ENCODE data around the gene HDAC4. TPM values are rescaled to one million over a fixed set of nuclear protein-coding genes. Genes with fewer than 3 reads are reported as not detected.
A peak's percentile ranks its signal among the peaks of the same experiment; 100 is the strongest.

The HDAC4 gene
- total and polyA plus RNA-seq, 5 donors, result 7.8 to 29.1 (median 22.5) TPM

DNA sequence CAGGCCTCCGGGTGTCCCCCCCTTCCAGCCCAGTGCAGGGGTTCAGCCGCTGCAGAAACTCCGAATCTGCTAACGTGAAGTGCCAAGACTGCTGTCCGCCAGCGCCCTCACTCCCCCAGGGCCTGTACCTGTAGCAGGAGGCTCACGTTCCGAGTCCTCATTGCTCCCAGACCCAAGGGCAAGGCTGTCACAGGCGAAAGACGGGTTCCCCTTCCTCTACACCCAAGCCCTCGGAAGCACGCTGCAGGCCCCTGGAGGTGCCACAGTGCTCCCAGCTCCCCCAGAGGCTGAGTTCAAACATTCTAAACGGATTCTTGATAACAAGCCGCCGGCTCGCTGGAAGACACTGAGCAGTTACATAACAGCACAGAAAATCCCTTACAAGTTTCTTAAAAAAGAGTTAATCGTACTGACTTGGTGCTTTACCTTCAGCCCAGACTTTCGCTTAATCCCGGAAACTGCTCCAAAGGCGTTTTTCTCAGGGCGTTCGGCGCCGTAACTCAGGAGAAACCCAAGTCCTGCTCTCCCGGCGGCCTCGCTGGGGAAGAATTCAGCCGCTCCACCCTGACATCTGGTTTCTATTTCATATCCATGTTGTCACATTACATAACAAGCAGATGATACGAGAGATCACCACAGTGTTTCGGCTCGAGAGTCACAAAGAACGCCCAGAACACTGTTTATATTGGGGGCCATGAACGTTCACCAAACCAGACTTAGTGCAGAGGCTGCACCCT lies 92.0 kb downstream of the HDAC4 start:
- no peaks in the 10 kb centered on the region for H3K27me3 ChIP-seq (ENCODE audit: control insufficient read depth, insufficient read depth)
- peak overlapping the region; percentile 42 for H3K4me3 ChIP-seq (ENCODE audit: low read length)
- ATAC-seq (peak; percentile 14 to 40), DNase-seq (peak in 1 of 3 donors; percentile 82)
- peaks cover 14% of the 10 kb centered on the region for H3K4me1 ChIP-seq (ENCODE audit: control insufficient read depth, insufficient read depth, low read length)
- no peaks in the 10 kb centered on the region for H3K9me3 ChIP-seq (ENCODE audit: control insufficient read depth, low read length)
- 22% methylated on average over 33 of the region's 33 CpGs for WGBS
- intact Hi-C loops (cut with DNase I), result no loop called here
- peak overlapping the region; percentile 69 for H3K27ac ChIP-seq (ENCODE audit: low read length)

DNA sequence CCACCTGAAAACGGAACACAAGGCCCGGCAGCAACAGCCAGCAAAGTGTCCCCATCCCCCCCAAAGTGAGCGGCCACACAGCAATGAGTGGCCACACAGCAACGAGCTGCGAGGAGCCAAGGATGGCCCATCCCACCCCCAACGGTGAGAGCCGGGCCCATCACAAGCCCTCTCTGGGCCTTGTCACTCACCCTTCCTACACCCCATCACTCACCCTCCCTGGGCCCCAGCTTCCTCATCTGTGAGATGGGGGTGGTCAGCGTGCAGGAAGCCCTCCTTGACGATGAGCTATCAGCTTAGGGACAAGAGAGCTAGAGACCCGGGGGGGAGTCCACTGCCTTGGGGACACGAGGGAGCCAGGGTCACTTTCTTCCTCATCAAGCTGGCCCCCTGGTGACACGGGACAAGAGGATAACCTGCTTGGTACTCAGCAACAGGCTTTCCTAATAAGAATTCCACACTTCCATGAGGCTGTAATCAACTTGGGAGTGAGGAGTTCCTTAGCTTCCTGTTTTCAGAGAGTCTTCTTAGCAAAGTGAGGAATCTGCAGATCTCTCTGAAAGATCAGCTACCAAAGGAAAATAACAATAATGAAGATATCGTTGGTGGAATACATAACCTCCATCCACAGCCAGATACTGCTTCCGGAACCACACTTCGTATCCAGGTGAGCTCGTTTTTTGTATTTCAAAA lies 92.8 kb downstream of the HDAC4 start:
- H3K4me1 ChIP-seq (ENCODE audit: control insufficient read depth, insufficient read depth, low read length), result peaks cover 14% of the 10 kb centered on the region
- intact Hi-C loops (cut with DNase I), result no loop called here
- H3K27me3 ChIP-seq (ENCODE audit: control insufficient read depth, insufficient read depth), result no peaks in the 10 kb centered on the region
- ATAC-seq (no peak), DNase-seq (peak in 1 of 3 donors; percentile 35)
- H3K27ac ChIP-seq (ENCODE audit: low read length), result peak overlapping the region; percentile 69
- H3K9me3 ChIP-seq (ENCODE audit: control insufficient read depth, low read length), result no peaks in the 10 kb centered on the region
- WGBS, result 70% methylated on average over 16 of the region's 16 CpGs
- peak overlapping the region; percentile 42 for H3K4me3 ChIP-seq (ENCODE audit: low read length)

DNA sequence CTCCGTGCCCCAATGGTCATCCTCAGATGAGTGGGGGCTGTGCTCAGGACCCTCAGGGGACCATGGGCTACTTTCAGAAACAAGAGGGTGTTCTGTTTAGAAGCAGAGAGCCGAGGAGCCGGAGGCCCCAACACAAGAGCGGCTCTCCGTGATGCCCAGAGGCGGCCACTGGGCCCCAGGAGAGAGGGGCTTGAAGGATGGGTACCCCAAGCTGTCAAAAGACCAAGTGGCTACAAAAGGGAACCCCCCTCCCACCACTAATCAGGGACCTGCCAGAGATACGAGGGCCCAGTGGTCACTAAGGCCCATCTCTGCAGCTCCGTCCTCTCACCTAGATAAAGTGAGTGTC lies 93.6 kb downstream of the HDAC4 start:
- Histone ChIP-seq H3K27ac (ENCODE audit: low read length) (no peak overlapping the region), H3K4me1 (ENCODE audit: control insufficient read depth, insufficient read depth, low read length) (peaks cover 13% of the 10 kb centered on the region), H3K9me3 (ENCODE audit: control insufficient read depth, low read length) (no peaks in the 10 kb centered on the region), H3K27me3 (ENCODE audit: control insufficient read depth, insufficient read depth) (no peaks in the 10 kb centered on the region), H3K4me3 (ENCODE audit: low read length) (no peak overlapping the region)
- intact Hi-C loops (cut with DNase I), result no loop called here
- WGBS, result 96% methylated on average over 8 of the region's 8 CpGs
- DNase-seq, result no peak
- no peak for ATAC-seq

DNA sequence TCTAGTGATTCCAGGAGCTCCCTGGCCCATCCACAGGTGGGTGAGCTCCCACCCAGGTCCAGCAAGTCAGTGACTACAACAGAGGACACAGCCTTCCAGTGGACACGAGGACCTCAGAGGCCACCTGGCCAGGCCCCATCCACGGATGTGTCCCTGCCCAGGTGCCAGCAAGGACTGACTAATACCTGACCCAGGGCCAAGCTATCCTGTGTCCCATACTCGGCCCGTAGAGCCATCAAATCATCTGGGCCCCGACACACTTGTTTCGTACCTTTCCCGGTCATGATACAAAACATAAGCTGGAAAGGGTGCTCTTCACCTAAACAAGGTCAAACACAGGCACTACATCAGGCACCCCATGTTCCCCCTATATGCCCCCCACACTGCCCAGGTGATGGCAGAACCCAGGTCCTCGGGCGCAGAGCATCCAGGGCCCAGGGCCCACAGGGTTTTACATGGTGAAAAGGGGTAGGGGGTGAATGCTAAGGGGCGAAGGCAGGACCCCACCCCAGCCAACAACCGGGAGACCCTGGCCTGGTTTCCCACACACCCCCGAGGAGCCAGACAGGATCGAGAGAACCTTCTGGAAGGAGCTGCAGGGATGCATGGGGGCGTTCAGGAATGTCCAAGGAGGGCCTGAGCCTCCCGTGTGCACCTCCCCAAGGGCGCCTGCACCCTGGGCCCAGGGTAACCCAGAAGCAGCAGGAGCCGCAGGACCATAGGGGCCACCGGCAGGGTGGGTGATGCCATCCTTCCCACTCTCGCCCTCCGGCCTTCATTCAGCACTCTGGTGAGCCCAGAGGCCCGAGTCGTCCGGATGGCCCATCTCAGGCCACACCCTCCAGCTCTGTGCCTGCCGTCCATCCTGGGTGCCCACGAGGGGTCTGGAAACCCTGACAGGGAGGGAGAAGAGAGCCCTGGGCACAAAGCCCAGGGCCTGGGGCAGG lies 94.3 kb downstream of the HDAC4 start:
- ATAC-seq (no peak), DNase-seq (peak in 1 of 3 donors; percentile 31)
- WGBS, result 92% methylated on average over 25 of the region's 25 CpGs
- Histone ChIP-seq H3K9me3 (ENCODE audit: control insufficient read depth, low read length) (no peaks in the 10 kb centered on the region), H3K27ac (ENCODE audit: low read length) (no peak overlapping the region), H3K27me3 (ENCODE audit: control insufficient read depth, insufficient read depth) (no peaks in the 10 kb centered on the region), H3K4me1 (ENCODE audit: control insufficient read depth, insufficient read depth, low read length) (peaks cover 13% of the 10 kb centered on the region), H3K4me3 (ENCODE audit: low read length) (no peak overlapping the region)
- intact Hi-C loops (cut with DNase I), result no loop called here

DNA sequence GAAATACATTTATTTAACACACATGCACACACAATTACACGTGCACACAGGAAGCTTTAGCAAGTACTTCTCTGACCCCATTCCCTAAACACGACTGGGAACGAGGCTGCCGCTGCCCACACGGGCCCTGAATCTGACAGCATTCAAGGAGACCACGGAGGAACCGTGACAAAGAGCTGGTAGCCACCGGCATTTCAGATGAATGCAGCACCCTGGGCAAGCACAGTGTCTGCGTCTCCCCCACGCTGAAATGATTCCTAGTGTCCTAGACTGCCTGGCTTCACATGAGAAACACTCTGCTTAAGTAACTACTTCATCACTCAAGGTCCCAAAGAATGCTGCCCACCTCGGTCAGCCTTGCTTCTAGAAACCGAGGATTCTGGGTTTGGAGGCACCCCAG lies 95.0 kb downstream of the HDAC4 start:
- peaks cover 13% of the 10 kb centered on the region for H3K4me1 ChIP-seq (ENCODE audit: control insufficient read depth, insufficient read depth, low read length)
- no peak overlapping the region for H3K4me3 ChIP-seq (ENCODE audit: low read length)
- H3K27me3 ChIP-seq (ENCODE audit: control insufficient read depth, insufficient read depth), result no peaks in the 10 kb centered on the region
- no peak overlapping the region for H3K27ac ChIP-seq (ENCODE audit: low read length)
- intact Hi-C loops (cut with DNase I), result no loop called here
- WGBS, result 93% methylated on average over 12 of the region's 12 CpGs
- ATAC-seq, result no peak
- no peaks in the 10 kb centered on the region for H3K9me3 ChIP-seq (ENCODE audit: control insufficient read depth, low read length)
- no peak for DNase-seq

DNA sequence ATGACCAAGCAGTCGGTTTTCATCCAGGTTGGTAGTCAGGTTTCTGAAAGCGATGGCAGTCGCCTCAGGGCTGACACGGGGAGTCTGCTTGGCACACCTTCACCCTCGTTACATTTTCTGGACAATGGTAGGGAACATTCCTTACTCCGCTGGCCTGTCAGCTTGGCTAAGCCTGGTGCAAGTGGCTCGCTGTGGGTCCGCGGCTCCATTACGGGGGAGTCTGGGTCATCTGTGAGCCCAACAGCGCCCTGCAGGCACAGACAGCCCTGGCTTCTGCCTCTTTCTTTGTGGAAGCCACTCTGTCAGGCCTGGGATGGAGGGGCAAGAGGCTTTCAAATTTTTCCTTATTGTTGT lies 95.6 kb downstream of the HDAC4 start:
- WGBS, result 86% methylated on average over 11 of the region's 11 CpGs
- no peak for DNase-seq
- H3K4me3 ChIP-seq (ENCODE audit: low read length), result no peak overlapping the region
- H3K27me3 ChIP-seq (ENCODE audit: control insufficient read depth, insufficient read depth), result no peaks in the 10 kb centered on the region
- H3K9me3 ChIP-seq (ENCODE audit: control insufficient read depth, low read length), result no peaks in the 10 kb centered on the region
- H3K27ac ChIP-seq (ENCODE audit: low read length), result no peak overlapping the region
- H3K4me1 ChIP-seq (ENCODE audit: control insufficient read depth, insufficient read depth, low read length), result peaks cover 13% of the 10 kb centered on the region
- ATAC-seq, result no peak
- intact Hi-C loops (cut with DNase I), result no loop called here

DNA sequence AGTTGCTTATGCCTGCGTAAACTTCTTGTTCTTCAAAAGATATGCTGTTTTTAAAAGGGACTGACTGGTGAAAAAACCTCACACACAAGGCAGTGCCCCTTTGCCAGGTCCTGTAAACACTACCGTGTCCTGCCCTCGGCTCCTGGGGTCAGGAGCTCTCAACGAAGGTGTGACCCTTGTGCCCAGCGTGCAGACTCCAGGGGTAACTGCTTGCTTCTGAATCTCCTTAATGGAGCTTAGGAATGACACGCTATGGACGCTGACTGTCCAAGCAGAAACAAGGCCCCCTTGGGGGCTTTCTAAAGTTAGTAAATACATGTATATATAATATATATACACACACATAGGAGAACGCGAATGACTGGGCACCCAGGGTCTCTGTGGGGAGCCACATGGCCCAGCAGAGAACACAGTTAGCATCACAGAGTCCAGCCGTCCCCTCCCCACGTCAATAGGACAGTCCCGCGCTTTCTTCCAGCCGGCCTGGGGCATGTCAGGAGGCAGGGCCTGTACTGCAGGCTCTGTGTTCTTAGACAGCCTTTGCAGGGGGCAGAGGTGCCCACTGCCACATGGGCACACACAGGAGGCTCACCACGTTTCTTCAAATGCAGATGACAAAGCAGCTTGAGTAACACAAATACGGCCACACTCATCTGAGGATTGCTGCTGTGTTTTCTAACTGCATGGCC lies 96.1 kb downstream of the HDAC4 start:
- H3K4me3 ChIP-seq (ENCODE audit: low read length), result no peak overlapping the region
- WGBS, result 87% methylated on average over 16 of the region's 16 CpGs

DNA sequence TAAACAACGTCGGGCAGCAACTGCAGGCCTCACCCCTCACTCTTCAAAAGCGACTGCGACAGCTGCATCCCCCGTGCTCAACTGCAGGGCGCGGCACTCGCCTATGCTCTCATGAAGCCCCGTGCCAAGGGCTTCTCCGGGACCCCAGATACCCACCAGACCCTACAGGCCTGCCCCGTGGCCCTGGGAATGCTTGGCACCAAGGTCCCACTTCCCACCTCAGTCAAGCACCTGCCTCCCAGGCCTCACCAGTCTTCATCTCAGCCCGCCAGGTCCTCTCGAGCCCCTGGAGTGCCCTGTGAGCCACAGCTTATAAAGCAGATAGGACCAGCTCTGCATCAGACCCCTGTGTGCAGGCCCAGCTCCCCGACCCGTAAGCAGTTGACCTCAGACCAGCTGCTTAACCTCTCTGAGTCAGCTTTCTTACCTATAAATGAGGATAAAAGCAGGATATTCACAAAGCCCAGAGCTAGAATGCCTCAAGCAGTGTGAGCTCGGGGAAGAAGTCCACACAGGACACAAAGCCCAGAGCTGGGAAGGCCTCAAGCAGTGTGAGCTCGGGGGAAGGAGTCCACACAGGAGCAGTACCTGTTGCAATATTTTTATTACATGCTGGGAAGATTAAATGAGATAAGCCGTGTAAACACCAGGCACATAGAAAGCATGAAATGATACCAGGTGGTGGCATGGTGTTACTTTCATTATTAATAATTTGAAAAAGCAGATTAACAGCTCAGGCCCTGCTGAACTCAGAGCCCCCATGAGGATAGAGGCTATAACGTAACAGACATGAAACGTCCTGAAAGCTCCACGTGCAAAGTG lies 96.9 kb downstream of the HDAC4 start:
- no peak overlapping the region for H3K27ac ChIP-seq (ENCODE audit: low read length)
- DNase-seq (no peak), ATAC-seq (no peak)
- H3K9me3 ChIP-seq (ENCODE audit: control insufficient read depth, low read length), result no peaks in the 10 kb centered on the region
- no peaks in the 10 kb centered on the region for H3K27me3 ChIP-seq (ENCODE audit: control insufficient read depth, insufficient read depth)
- WGBS, result 88% methylated on average over 21 of the region's 21 CpGs
- H3K4me3 ChIP-seq (ENCODE audit: low read length), result no peak overlapping the region
- H3K4me1 ChIP-seq (ENCODE audit: control insufficient read depth, insufficient read depth, low read length), result peaks cover 7% of the 10 kb centered on the region
- intact Hi-C loops (cut with DNase I), result no loop called here

More for the DNA sequence above, 96.1 kb downstream of the HDAC4 start:
- Histone ChIP-seq H3K4me1 (ENCODE audit: control insufficient read depth, insufficient read depth, low read length) (peaks cover 11% of the 10 kb centered on the region), H3K27ac (ENCODE audit: low read length) (no peak overlapping the region), H3K27me3 (ENCODE audit: control insufficient read depth, insufficient read depth) (no peaks in the 10 kb centered on the region), H3K9me3 (ENCODE audit: control insufficient read depth, low read length) (no peaks in the 10 kb centered on the region)
- intact Hi-C loops (cut with DNase I), result no loop called here
- no peak for ATAC-seq
- no peak for DNase-seq

DNA sequence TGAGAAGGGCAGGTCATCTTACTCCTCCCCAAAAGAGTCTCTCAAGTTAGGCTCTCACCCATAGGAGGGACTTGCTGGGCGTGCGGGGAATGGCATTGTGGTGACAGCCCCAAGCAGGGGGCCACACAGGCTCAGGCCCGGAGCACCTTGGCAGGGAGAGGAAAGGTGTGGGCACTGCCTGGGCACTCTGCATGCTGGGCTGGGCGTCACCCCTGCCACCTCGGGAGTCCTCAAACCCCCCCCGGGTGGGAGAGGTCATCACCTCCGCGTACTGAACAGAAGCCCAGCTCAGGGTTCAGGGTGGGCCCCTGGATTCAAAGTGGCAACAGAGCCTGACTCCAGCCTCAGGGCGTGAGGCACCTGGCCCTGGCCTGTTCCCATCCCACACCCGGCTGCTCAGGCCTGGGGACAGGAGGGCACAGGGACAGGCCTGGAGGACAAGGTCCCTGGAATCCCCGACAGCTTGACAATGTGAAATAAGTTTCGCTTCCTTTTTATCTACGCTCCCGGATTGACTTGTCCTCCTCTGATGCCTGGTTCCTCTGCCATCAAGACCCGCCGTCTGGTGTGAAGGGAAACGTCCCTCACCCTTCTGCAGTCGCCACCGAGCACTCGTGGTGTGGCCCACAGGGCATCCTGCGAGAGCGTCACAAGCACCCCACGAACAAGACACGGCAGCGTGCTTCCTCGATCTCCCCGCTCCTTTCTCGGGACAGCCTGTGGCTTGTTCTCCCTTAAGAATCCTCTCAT lies 97.8 kb downstream of the HDAC4 start:
- H3K27me3 ChIP-seq (ENCODE audit: control insufficient read depth, insufficient read depth), result no peaks in the 10 kb centered on the region
- H3K9me3 ChIP-seq (ENCODE audit: control insufficient read depth, low read length), result no peaks in the 10 kb centered on the region
- no peak overlapping the region for H3K4me3 ChIP-seq (ENCODE audit: low read length)
- H3K27ac ChIP-seq (ENCODE audit: low read length), result no peak overlapping the region
- ATAC-seq, result no peak
- peaks cover 6% of the 10 kb centered on the region for H3K4me1 ChIP-seq (ENCODE audit: control insufficient read depth, insufficient read depth, low read length)
- WGBS, result 90% methylated on average over 28 of the region's 28 CpGs
- intact Hi-C loops (cut with DNase I), result no loop called here
- peak in 1 of 3 donors; percentile 67 for DNase-seq

Measured in right cardiac atrium (tissue), 5 donors.